Measurements from ENCODE around the gene GADD45A. TPM values are rescaled to one million over a fixed set of nuclear protein-coding genes. Genes with fewer than 3 reads are reported as not detected.

The GADD45A gene
- total RNA-seq, 6 experiments from 2014 or later: 80.3 to 93.2 (median 83.8) TPM

DNA sequence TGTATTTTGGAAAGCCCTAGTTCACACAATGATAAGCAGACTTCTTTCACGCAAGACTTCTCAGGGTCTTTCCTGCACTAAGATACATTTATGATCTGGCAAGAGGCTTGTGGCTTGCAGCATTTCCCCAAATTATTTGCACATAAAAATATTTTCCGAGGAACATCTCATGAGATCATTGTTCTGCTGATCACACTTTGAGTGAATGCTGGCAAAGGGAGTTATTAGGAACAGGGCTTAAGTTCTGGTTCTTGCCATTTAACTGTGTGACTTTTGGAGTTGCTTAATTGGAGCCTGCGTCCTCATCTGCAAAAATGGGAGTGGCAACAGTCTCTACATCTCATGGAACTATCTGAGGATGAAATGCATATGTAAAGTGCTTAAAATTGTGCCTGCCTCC lies 50.2 kb downstream of the GADD45A start:
- Mint-ChIP-seq H3K9me3 (no peaks in the 10 kb centered on the region), H3K4me3 (peak overlapping the region; percentile 85; the same call in 1 of the 2 replicates), H3K4me1 (ENCODE audit: low read depth) (peaks cover 80% of the 10 kb centered on the region), H3K27me3 (ENCODE audit: insufficient read depth) (peaks cover 8% of the 10 kb centered on the region), H3K36me3 (ENCODE audit: low read depth) (peaks cover 14% of the 10 kb centered on the region), H3K27ac (peak overlapping the region; percentile 95)
- TF ChIP-seq, protein P1, sequence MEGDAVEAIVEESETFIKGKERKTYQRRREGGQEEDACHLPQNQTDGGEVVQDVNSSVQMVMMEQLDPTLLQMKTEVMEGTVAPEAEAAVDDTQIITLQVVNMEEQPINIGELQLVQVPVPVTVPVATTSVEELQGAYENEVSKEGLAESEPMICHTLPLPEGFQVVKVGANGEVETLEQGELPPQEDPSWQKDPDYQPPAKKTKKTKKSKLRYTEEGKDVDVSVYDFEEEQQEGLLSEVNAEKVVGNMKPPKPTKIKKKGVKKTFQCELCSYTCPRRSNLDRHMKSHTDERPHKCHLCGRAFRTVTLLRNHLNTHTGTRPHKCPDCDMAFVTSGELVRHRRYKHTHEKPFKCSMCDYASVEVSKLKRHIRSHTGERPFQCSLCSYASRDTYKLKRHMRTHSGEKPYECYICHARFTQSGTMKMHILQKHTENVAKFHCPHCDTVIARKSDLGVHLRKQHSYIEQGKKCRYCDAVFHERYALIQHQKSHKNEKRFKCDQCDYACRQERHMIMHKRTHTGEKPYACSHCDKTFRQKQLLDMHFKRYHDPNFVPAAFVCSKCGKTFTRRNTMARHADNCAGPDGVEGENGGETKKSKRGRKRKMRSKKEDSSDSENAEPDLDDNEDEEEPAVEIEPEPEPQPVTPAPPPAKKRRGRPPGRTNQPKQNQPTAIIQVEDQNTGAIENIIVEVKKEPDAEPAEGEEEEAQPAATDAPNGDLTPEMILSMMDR (IDR thresholded peaks at IDR 0.05): no peak
- DNase-seq: no peak

GRCh38 chr1:67735806-67736627 lies 51.0 kb downstream of the GADD45A start:
- TF ChIP-seq, protein P1 (IDR thresholded peaks at IDR 0.05): no peak
- Mint-ChIP-seq H3K36me3 (ENCODE audit: low read depth) (peaks cover 14% of the 10 kb centered on the region), H3K4me1 (ENCODE audit: low read depth) (peaks cover 73% of the 10 kb centered on the region), H3K9me3 (no peaks in the 10 kb centered on the region), H3K27me3 (ENCODE audit: insufficient read depth) (peaks cover 8% of the 10 kb centered on the region), H3K4me3 (peak overlapping the region; percentile 85), H3K27ac (peak overlapping the region; percentile 95)
- peak; percentile 90 for DNase-seq

DNA sequence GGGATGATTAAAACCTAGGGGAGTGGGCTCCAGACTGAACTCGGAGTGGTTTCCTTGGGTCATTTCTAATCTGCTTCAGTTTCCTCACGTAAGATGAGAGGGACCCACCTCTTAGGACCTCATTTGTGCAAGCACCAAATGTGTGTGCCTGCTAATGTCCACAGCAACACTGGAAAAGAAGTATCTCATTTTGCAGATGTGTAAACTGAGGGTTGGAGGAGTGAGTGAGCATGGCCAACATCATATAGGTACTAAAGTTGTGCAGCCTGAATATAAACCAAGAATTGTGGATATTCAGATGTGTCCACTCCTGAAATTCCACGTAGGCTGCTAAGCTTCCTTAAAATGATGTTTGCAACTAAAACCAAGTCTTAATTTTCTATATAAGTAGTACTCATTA lies 51.7 kb downstream of the GADD45A start:
- Mint-ChIP-seq H3K4me1 (ENCODE audit: low read depth) (peaks cover 66% of the 10 kb centered on the region), H3K27me3 (ENCODE audit: insufficient read depth) (peaks cover 8% of the 10 kb centered on the region)

GRCh38 chr1:67737875-67738274 lies 52.9 kb downstream of the GADD45A start:
- peaks cover 60% of the 10 kb centered on the region for H3K4me1 Mint-ChIP-seq (ENCODE audit: low read depth)
- no peak overlapping the region for H3K4me3 Mint-ChIP-seq
- H3K27me3 Mint-ChIP-seq (ENCODE audit: insufficient read depth): peaks cover 8% of the 10 kb centered on the region
- TF ChIP-seq, protein P1 (IDR thresholded peaks at IDR 0.05): no peak
- H3K27ac Mint-ChIP-seq: peak overlapping the region; percentile 49
- no peak for DNase-seq
- H3K36me3 Mint-ChIP-seq (ENCODE audit: low read depth): peaks cover 14% of the 10 kb centered on the region
- no peaks in the 10 kb centered on the region for H3K9me3 Mint-ChIP-seq

More for the DNA sequence above, 51.7 kb downstream of the GADD45A start:
- no peak for DNase-seq
- Mint-ChIP-seq H3K36me3 (ENCODE audit: low read depth) (peaks cover 14% of the 10 kb centered on the region), H3K4me3 (peak overlapping the region; percentile 85), H3K9me3 (no peaks in the 10 kb centered on the region), H3K27ac (peak overlapping the region; percentile 95)
- TF ChIP-seq, protein P1 (IDR thresholded peaks at IDR 0.05): no peak

Other genes starting within 250 kb of the GADD45A start
- 100 to 1,000 TPM; 172 to 229 (median 198) TPM for gene GNG12, start 148.3 kb downstream of the GADD45A start, total RNA-seq (2021; fragmentation: NEBNext Ultra II Directional; extraction: Animal tissue kit (Norgen Biotek cat#: 25700))